ENCODE data around the gene AGFG1.

GRCh38 chr2:227511239-227511930 lies 39.4 kb downstream of the AGFG1 start:
- TF ChIP-seq TOX (CRISPR knock-in tag; IDR thresholded peaks at IDR 0.05; ENCODE audit: borderline replicate concordance), result no peak
- no peak for TF ChIP-seq ZFP3 (CRISPR knock-in tag; IDR thresholded peaks at IDR 0.05)
- TF ChIP-seq ESRRG (CRISPR knock-in tag; IDR thresholded peaks at IDR 0.05), result no peak
- no peak for TF ChIP-seq CSDC2 (CRISPR knock-in tag; IDR thresholded peaks at IDR 0.05)
- TF ChIP-seq ZFP30 (CRISPR knock-in tag; IDR thresholded peaks at IDR 0.05), result no peak
- TF ChIP-seq ZNF8 (CRISPR knock-in tag; IDR thresholded peaks at IDR 0.05), result no peak
- TF ChIP-seq CREB5 (CRISPR knock-in tag; IDR thresholded peaks at IDR 0.05; ENCODE audit: low read depth), result no peak
- no peak for TF ChIP-seq OSR1 (CRISPR knock-in tag; IDR thresholded peaks at IDR 0.05)
- no peak for TF ChIP-seq RARB (CRISPR knock-in tag; IDR thresholded peaks at IDR 0.05)
